GM19468 (cell line): ENCODE data around the gene RNF14.
"Not testable (repeated sequence)": the region's sequence is repeated elsewhere in the genome, so short reads cannot be mapped to it uniquely, and the experiment has no call there.

Experiments used
- ATAC-seq: cut with Tn5 transposase; IDR thresholded peaks from one replicate; pipeline ENCODE4 v1.9.1; 2021; ENCODE audit warnings: mild to moderate bottlenecking, moderate library complexity, moderate number of reproducible peaks; ENCODE audit not compliant: unreplicated experiment; ENCODE audit errors: extremely low read depth

Gene RNF14

DNA sequence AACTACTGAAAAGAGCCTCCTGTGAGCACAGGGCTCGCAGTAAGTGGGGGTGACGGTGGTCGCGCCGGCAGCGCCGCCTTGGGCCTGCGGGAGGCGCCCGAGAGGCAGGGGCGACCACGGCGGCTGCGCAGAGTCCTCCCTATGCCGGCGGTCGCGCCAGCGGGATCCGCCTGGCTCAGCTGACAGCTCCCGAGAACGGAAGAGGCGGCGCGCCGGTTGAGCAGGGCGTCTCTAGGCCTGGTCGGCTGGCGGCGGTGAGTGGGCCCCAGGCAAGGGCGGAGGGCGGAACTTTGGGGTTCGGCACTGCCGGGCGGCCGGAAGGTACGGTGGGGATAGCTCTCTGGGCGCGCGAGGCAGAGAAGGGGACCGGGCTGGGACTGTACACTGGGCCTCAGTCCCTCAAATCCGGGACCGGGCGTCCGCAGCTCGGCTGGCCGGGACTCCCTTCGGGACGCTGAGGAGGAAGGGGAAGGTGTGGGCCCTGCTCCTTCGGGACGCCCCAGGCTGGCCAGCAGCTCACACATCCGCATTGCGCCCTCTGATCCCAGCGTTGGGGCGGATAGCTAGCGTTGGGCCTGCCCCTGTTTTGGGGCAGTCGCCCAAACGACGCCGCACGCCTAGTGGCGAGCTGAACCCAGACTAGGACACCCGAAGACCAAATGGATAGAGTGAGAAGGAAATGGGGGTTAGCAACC lies at the start of gene RNF14:
TSS of gene RNF14 (plus strand) at position 192 of the 695 bp plus-strand sequence. CDS start 4,484 bp downstream, outside the sequence.
- ATAC-seq: peak; percentile 81

GRCh38 chr5:141919218-141920119 lies 49.4 kb upstream of the RNF14 start:
- ATAC-seq: no peak

- ATAC-seq: no peak
Measured at GRCh38 chr5:141920771-141921170, 48.1 kb upstream of the RNF14 start.

- ATAC-seq: not testable (repeated sequence)
Measured at GRCh38 chr5:141922827-141923447, 46.0 kb upstream of the RNF14 start.

GRCh38 chr5:141923448-141924313 lies 45.2 kb upstream of the RNF14 start, which contains the start of gene DELE1:
TSS of gene DELE1 (plus strand) at chr5:141923871. CDS start at chr5:141923942, 71 bp downstream.
- ATAC-seq: peak; percentile 89

DNA sequence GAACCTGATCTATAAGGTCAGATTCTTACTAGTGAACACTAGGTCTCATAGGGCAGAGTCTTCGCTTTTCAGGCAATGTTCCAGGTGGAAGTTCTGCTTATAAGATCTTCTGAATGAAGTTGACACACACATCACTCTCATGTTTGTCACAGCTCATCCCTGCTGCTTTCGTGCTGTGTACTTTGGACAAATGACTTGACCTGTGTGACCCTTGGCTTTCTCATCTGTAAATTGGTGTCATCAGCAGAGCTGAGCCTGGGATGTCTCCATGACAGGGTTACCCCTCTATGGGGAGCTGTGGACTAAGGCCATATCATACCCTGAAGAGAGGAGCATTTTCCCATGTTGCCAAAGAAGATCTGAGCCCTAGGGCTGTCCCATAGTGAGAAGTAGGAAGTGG lies 42.5 kb upstream of the RNF14 start:
- ATAC-seq: no peak

DNA sequence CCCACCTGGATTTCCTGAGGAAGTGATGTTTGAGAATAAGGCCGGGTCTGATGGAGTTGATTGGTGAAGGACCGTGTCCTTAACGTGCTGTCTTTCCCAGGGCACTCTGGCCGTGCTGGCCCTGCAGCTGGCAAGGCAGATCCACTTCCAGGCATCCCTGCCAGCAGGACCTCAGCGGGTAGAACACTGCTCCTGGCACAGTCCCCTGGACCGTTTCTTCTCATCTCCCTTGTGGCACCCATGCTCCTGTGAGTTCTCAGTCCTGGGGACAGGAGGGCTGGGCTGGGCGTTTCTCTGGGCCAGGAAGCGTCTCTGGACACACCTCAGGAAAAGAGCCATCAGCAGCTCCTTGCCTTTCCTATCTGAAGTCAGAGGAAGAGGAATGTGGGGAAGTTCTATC lies 40.9 kb upstream of the RNF14 start:
- no peak for ATAC-seq

GRCh38 chr5:141929398-141930058 lies 39.4 kb upstream of the RNF14 start:
- no peak for ATAC-seq

DNA sequence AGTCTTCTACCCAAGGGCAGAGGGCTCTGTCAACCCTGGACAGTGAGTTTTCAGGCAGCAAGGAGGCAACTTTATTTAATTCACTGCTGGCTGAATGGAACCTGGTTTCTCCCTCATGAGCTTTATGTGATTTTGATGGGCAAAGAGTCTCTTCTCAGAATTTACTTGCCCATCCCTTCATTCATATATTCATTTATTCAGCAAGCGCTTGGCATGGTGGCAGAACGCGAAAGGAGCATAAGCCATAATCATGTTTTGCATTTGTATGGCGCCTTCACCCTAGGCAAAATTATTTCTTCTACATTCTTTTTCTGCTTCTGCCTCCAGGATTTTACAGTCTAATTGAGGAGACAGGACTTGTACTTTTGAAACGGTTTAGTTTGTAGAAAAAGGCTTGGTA lies 37.2 kb upstream of the RNF14 start:
- ATAC-seq: no peak

DNA sequence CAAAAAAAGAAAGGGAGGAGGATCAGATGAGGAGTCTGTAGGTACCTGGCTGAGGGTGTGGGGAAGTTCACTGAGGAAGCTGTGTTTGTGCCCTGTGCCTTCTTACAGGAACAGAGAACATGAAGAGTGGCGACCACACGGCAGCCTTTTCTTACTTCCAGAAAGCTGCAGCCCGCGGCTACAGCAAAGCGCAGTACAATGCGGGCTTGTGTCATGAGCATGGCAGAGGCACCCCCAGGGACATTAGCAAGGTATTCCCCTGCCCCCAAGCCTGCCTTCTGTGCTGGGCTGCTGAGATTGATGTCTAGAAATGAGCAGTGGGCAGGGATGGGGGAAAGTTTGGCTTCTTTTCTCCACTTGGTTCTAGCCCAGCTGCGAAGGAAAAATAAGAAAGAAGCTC lies 35.8 kb upstream of the RNF14 start:
- ATAC-seq: no peak

DNA sequence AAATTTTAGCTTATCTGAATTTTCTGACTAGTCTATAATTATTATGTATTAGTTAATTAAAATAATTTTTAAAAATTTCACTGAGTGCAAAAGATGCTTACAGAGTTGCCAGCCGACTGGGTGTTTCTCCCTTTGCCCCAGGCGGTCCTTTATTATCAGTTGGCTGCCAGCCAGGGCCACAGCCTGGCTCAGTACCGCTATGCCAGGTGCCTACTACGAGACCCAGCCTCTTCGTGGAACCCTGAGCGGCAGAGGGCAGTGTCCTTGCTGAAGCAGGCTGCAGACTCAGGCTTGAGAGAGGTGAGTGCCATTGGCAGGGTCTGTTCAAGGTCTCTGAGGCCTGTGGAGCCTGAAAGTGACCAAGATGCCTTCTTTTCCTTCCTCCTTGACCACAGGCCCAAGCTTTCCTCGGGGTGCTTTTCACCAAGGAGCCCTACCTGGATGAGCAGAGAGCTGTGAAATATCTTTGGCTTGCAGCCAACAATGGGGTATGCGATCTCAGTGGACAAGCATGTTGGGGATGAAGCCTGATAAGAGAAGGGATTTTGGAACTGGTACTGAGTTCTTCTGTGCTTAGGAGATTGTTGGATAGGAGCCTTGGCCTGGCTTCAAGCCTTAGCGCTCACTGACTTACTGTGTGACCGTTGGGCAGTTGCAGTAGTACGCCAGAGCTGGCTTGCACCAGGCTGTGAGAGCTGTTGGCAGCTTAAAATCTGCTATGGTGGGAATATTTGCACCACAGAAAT lies 34.6 kb upstream of the RNF14 start:
- no peak for ATAC-seq

DNA sequence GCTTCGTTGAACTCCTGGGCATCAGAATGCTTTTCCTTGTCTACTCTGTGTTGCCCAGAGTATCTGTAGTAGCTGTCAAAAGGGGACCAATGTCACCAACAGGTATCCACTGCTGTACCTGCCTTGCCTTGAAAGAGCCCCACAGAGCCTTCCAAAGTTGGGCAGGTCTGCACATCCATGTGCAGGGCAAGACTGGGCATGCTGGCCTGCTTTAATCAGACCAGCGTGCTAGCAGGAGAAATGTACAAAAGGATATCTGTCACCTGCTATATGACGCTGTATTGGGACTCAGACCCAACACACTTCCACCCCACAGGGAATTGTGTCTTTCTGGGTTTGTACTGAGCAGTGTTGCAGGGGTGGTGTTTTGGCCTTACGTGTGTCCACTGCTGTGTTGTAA lies 33.4 kb upstream of the RNF14 start:
- ATAC-seq: no peak

- no peak for ATAC-seq
Measured at GRCh38 chr5:141940695-141941271, 28.1 kb upstream of the RNF14 start.

DNA sequence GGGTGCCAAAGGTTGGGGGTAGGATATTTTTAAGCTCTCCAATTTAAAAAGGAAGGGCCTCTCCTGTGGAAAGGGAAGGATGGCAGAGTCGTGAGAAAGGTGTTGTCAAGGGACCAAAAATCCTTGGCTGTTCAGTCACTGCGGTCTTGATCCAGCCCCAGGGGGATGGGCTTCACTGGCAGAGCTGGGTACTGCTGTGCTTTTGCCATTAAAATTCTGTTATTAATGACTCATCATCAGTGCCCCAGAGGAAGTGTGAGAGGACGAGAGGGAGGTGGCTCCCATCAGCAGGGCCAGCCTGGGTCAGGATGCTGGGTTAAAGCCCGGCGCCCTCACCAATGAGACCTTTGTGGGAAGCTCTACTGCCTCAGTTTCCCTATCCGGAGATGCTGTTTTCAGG lies 27.6 kb upstream of the RNF14 start:
- ATAC-seq: no peak

GRCh38 chr5:141941779-141942178 lies 27.1 kb upstream of the RNF14 start:
- ATAC-seq: no peak

DNA sequence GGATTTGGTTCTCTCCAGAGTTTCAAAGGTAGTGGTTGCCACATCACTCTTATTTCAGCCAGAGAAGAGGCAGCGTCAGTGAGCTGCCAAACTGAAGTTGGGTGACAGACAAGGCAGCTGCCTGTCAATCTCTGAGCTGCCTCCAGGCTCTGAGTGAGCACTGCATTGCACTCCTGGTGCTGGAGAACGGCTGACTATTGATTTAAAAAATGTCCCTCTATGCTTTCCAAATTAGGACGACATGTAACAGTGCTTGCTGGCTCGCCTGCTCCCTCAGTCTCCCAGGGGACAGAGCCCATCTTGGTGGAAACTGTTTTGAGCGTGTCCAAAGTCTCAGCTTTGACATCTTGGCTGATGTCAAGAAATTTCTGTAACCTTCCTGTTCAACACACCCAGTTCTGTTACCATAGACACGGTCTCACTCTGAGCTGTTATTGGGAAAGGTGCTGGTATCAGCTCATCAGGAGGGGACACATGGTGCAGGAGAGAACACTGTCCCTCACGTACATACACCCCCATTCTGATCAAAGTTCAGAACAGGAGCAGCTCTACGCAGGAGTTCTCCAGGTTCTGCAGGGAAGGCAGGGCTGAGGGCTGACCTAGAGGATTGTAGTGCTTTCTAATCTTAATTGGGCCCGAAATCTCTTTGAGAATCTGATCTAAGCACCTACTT lies 26.6 kb upstream of the RNF14 start:
- ATAC-seq: no peak

DNA sequence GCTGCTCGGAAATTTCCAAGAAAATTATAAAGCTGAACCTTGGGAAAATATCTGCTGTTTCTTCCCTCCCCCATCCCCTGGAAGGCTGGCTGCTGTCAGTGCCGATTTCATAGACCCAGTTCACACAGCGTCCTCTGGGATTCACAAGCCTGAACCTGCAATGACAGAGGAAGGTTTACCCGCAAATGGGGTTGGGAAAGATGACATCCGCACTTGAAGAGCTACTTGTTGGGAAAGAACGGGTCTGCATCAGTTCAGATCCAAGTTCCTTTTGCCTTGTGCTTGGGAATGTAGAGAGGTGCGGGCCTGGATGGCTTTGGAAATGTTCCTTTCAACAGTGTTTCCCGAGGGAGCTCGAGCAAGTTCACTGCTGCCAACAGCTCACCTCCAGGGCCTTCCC lies 24.8 kb upstream of the RNF14 start:
- no peak for ATAC-seq

GRCh38 chr5:141945511-141946051 lies 23.3 kb upstream of the RNF14 start:
- no peak for ATAC-seq
